Epithelial cell of esophagus (primary cell): ENCODE data around the gene BMS1.

Source experiments
- DNase-seq: peaks from one replicate; pipeline ENCODE4 v3.0.0; 2010; ENCODE audit warnings: low read depth
- H3K4me3 ChIP-seq: 2 replicates; pipeline ENCODE4 v1.5.1; 2011; ENCODE audit warnings: mild to moderate bottlenecking, low read length, control low read depth
- TF ChIP-seq, protein P1 (sequence below): IDR thresholded peaks from 2 replicates; pipeline ENCODE4 v1.5.1; 2011; ENCODE audit warnings: low read depth, mild to moderate bottlenecking, low read length, control low read depth, inconsistent platforms; ENCODE audit not compliant: insufficient read depth; ENCODE audit errors: missing control alignments

BMS1 gene

GRCh38 chr10:42879380-42880254 is 97.0 kb downstream of the BMS1 start:
- TF ChIP-seq, protein P1, sequence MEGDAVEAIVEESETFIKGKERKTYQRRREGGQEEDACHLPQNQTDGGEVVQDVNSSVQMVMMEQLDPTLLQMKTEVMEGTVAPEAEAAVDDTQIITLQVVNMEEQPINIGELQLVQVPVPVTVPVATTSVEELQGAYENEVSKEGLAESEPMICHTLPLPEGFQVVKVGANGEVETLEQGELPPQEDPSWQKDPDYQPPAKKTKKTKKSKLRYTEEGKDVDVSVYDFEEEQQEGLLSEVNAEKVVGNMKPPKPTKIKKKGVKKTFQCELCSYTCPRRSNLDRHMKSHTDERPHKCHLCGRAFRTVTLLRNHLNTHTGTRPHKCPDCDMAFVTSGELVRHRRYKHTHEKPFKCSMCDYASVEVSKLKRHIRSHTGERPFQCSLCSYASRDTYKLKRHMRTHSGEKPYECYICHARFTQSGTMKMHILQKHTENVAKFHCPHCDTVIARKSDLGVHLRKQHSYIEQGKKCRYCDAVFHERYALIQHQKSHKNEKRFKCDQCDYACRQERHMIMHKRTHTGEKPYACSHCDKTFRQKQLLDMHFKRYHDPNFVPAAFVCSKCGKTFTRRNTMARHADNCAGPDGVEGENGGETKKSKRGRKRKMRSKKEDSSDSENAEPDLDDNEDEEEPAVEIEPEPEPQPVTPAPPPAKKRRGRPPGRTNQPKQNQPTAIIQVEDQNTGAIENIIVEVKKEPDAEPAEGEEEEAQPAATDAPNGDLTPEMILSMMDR: no peak
- no peak overlapping the region for H3K4me3 ChIP-seq
- DNase-seq: no peak

GRCh38 chr10:42880255-42880620 is 97.6 kb downstream of the BMS1 start:
- no peak for DNase-seq
- TF ChIP-seq, protein P1: no peak
- no peak overlapping the region for H3K4me3 ChIP-seq

- TF ChIP-seq, protein P1: no peak
- no peak overlapping the region for H3K4me3 ChIP-seq
- no peak for DNase-seq
These were observed 100.0 kb downstream of the BMS1 start for GRCh38 chr10:42882597-42882996.
